HG03025 (cell line): ENCODE data around the gene DNAH10.
"Not testable (repeated sequence)": the region's sequence is repeated elsewhere in the genome, so short reads cannot be mapped to it uniquely, and the experiment has no call there.

Experiments used
- ATAC-seq: cut with Tn5 transposase; IDR thresholded peaks from one replicate; pipeline ENCODE4 v1.9.1; 2021; ENCODE audit warnings: mild to moderate bottlenecking, moderate library complexity; ENCODE audit not compliant: unreplicated experiment, low FRiP score

The DNAH10 gene

GRCh38 chr12:123899368-123899767 lies 137.3 kb downstream of the DNAH10 start:
- no peak for ATAC-seq

GRCh38 chr12:123900871-123901376 lies 138.8 kb downstream of the DNAH10 start:
- ATAC-seq: no peak

- no peak for ATAC-seq
Measured at GRCh38 chr12:123902821-123903220, 140.7 kb downstream of the DNAH10 start.

- no peak for ATAC-seq
Measured at GRCh38 chr12:123903301-123904065, 141.4 kb downstream of the DNAH10 start.

GRCh38 chr12:123905319-123905925 lies 143.3 kb downstream of the DNAH10 start:
- no peak for ATAC-seq

GRCh38 chr12:123906711-123907420 lies 144.8 kb downstream of the DNAH10 start:
- no peak for ATAC-seq

- no peak for ATAC-seq
Measured at GRCh38 chr12:123907726-123908476, 145.8 kb downstream of the DNAH10 start.

GRCh38 chr12:123908884-123909725 lies 147.0 kb downstream of the DNAH10 start:
- no peak for ATAC-seq

GRCh38 chr12:123910057-123910456 lies 148.0 kb downstream of the DNAH10 start:
- no peak for ATAC-seq

- ATAC-seq: no peak
Measured at GRCh38 chr12:123910761-123911193, 148.7 kb downstream of the DNAH10 start.

GRCh38 chr12:123911672-123912409 lies 149.7 kb downstream of the DNAH10 start:
- not testable (repeated sequence) for ATAC-seq

GRCh38 chr12:123912415-123913380 lies 150.6 kb downstream of the DNAH10 start:
- no peak for ATAC-seq

- no peak for ATAC-seq
Measured at GRCh38 chr12:123914726-123915333, 152.7 kb downstream of the DNAH10 start.

GRCh38 chr12:123916729-123917128 lies 154.6 kb downstream of the DNAH10 start:
- no peak for ATAC-seq

GRCh38 chr12:123917337-123917850 lies 155.3 kb downstream of the DNAH10 start:
- ATAC-seq: no peak

GRCh38 chr12:123919980-123920360 lies 157.9 kb downstream of the DNAH10 start:
- ATAC-seq: no peak

- no peak for ATAC-seq
Measured at GRCh38 chr12:123923038-123923437, 160.9 kb downstream of the DNAH10 start.
